Measurements from ENCODE around the gene C10orf90.

C10orf90 gene

GRCh38 chr10:126663328-126663727, 7.2 kb downstream of the C10orf90 start:
- Mint-ChIP-seq H3K4me3 (no peak overlapping the region), H3K27ac (peak overlapping the region; percentile 39), H3K9me3 (no peaks in the 10 kb centered on the region), H3K27me3 (peaks cover 4% of the 10 kb centered on the region), H3K36me3 (ENCODE audit: low read depth) (no peaks in the 10 kb centered on the region), H3K4me1 (peaks cover 6% of the 10 kb centered on the region)
- ATAC-seq (peak; percentile 68), DNase-seq (peak; percentile 9)

- Mint-ChIP-seq H3K4me3 (no peak overlapping the region), H3K27ac (no peak overlapping the region), H3K9me3 (no peaks in the 10 kb centered on the region), H3K27me3 (peaks cover 2% of the 10 kb centered on the region), H3K4me1 (peaks cover 6% of the 10 kb centered on the region), H3K36me3 (ENCODE audit: low read depth) (no peaks in the 10 kb centered on the region)
- ATAC-seq (no peak), DNase-seq (no peak)
Measured at GRCh38 chr10:126661841-126662515, 8.5 kb downstream of the C10orf90 start.

- Mint-ChIP-seq H3K9me3 (no peaks in the 10 kb centered on the region), H3K27ac (no peak overlapping the region), H3K36me3 (ENCODE audit: low read depth) (no peaks in the 10 kb centered on the region), H3K4me3 (no peak overlapping the region), H3K27me3 (peaks cover 2% of the 10 kb centered on the region), H3K4me1 (peaks cover 6% of the 10 kb centered on the region)
- no peak for DNase-seq
- ATAC-seq = no peak
Measured at GRCh38 chr10:126661356-126661755, 9.1 kb downstream of the C10orf90 start.

- DNase-seq (no peak), ATAC-seq (no peak)
- no peak overlapping the region for H3K27ac Mint-ChIP-seq
- H3K36me3 Mint-ChIP-seq (ENCODE audit: low read depth) = no peaks in the 10 kb centered on the region
- H3K27me3 Mint-ChIP-seq = peaks cover 2% of the 10 kb centered on the region
- no peaks in the 10 kb centered on the region for H3K9me3 Mint-ChIP-seq
- no peak overlapping the region for H3K4me3 Mint-ChIP-seq
- peaks cover 6% of the 10 kb centered on the region for H3K4me1 Mint-ChIP-seq
Measured at GRCh38 chr10:126659750-126660149, 10.7 kb downstream of the C10orf90 start.

GRCh38 chr10:126658928-126659327, 11.6 kb downstream of the C10orf90 start:
- no peak overlapping the region for H3K4me3 Mint-ChIP-seq
- no peaks in the 10 kb centered on the region for H3K36me3 Mint-ChIP-seq (ENCODE audit: low read depth)
- no peak overlapping the region for H3K27ac Mint-ChIP-seq
- H3K9me3 Mint-ChIP-seq = no peaks in the 10 kb centered on the region
- peaks cover 2% of the 10 kb centered on the region for H3K27me3 Mint-ChIP-seq
- peaks cover 6% of the 10 kb centered on the region for H3K4me1 Mint-ChIP-seq
- ATAC-seq (no peak), DNase-seq (no peak)

GRCh38 chr10:126654579-126654978, 15.9 kb downstream of the C10orf90 start:
- no peaks in the 10 kb centered on the region for H3K36me3 Mint-ChIP-seq (ENCODE audit: low read depth)
- H3K4me1 Mint-ChIP-seq = no peaks in the 10 kb centered on the region
- no peak overlapping the region for H3K4me3 Mint-ChIP-seq
- ATAC-seq (no peak), DNase-seq (no peak)
- H3K9me3 Mint-ChIP-seq = peaks cover 4% of the 10 kb centered on the region
- no peak overlapping the region for H3K27ac Mint-ChIP-seq
- no peaks in the 10 kb centered on the region for H3K27me3 Mint-ChIP-seq

GRCh38 chr10:126651467-126651866, 19.0 kb downstream of the C10orf90 start:
- Mint-ChIP-seq H3K27me3 (no peaks in the 10 kb centered on the region), H3K4me1 (no peaks in the 10 kb centered on the region), H3K36me3 (ENCODE audit: low read depth) (no peaks in the 10 kb centered on the region), H3K27ac (no peak overlapping the region), H3K9me3 (peaks cover 8% of the 10 kb centered on the region), H3K4me3 (no peak overlapping the region)
- ATAC-seq (no peak), DNase-seq (no peak)

- no peak for DNase-seq
- H3K27ac Mint-ChIP-seq = no peak overlapping the region
- no peak for ATAC-seq
- H3K27me3 Mint-ChIP-seq = no peaks in the 10 kb centered on the region
- no peak overlapping the region for H3K4me3 Mint-ChIP-seq
- peaks cover 8% of the 10 kb centered on the region for H3K9me3 Mint-ChIP-seq
- no peaks in the 10 kb centered on the region for H3K36me3 Mint-ChIP-seq (ENCODE audit: low read depth)
- no peaks in the 10 kb centered on the region for H3K4me1 Mint-ChIP-seq
Measured at GRCh38 chr10:126650161-126650560, 20.3 kb downstream of the C10orf90 start.

- peaks cover 4% of the 10 kb centered on the region for H3K9me3 Mint-ChIP-seq
- ATAC-seq (no peak), DNase-seq (no peak)
- no peaks in the 10 kb centered on the region for H3K27me3 Mint-ChIP-seq
- H3K27ac Mint-ChIP-seq = no peak overlapping the region
- H3K36me3 Mint-ChIP-seq (ENCODE audit: low read depth) = no peaks in the 10 kb centered on the region
- no peak overlapping the region for H3K4me3 Mint-ChIP-seq
- H3K4me1 Mint-ChIP-seq = no peaks in the 10 kb centered on the region
Measured at GRCh38 chr10:126647116-126647515, 23.4 kb downstream of the C10orf90 start.

GRCh38 chr10:126646110-126646509, 24.4 kb downstream of the C10orf90 start:
- H3K9me3 Mint-ChIP-seq = peaks cover 4% of the 10 kb centered on the region
- H3K36me3 Mint-ChIP-seq (ENCODE audit: low read depth) = no peaks in the 10 kb centered on the region
- DNase-seq (no peak), ATAC-seq (no peak)
- H3K4me3 Mint-ChIP-seq = no peak overlapping the region
- H3K27me3 Mint-ChIP-seq = no peaks in the 10 kb centered on the region
- no peaks in the 10 kb centered on the region for H3K4me1 Mint-ChIP-seq
- no peak overlapping the region for H3K27ac Mint-ChIP-seq

- Mint-ChIP-seq H3K4me1 (no peaks in the 10 kb centered on the region), H3K27ac (no peak overlapping the region), H3K36me3 (ENCODE audit: low read depth) (no peaks in the 10 kb centered on the region), H3K27me3 (no peaks in the 10 kb centered on the region), H3K4me3 (no peak overlapping the region), H3K9me3 (no peaks in the 10 kb centered on the region)
- DNase-seq = no peak
- ATAC-seq = no peak
Measured at GRCh38 chr10:126640401-126640800, 30.1 kb downstream of the C10orf90 start.

- Mint-ChIP-seq H3K4me1 (no peaks in the 10 kb centered on the region), H3K36me3 (ENCODE audit: low read depth) (no peaks in the 10 kb centered on the region), H3K9me3 (no peaks in the 10 kb centered on the region), H3K27me3 (no peaks in the 10 kb centered on the region), H3K4me3 (no peak overlapping the region), H3K27ac (no peak overlapping the region)
- no peak for ATAC-seq
- DNase-seq = no peak
Measured at GRCh38 chr10:126639084-126639483, 31.4 kb downstream of the C10orf90 start.

GRCh38 chr10:126638542-126638941, 32.0 kb downstream of the C10orf90 start:
- Mint-ChIP-seq H3K27me3 (no peaks in the 10 kb centered on the region), H3K4me1 (no peaks in the 10 kb centered on the region), H3K9me3 (no peaks in the 10 kb centered on the region), H3K4me3 (no peak overlapping the region), H3K27ac (no peak overlapping the region), H3K36me3 (ENCODE audit: low read depth) (no peaks in the 10 kb centered on the region)
- ATAC-seq (no peak), DNase-seq (no peak)

GRCh38 chr10:126637501-126637900, 33.0 kb downstream of the C10orf90 start:
- H3K36me3 Mint-ChIP-seq (ENCODE audit: low read depth) = no peaks in the 10 kb centered on the region
- H3K4me3 Mint-ChIP-seq = no peak overlapping the region
- H3K4me1 Mint-ChIP-seq = no peaks in the 10 kb centered on the region
- no peaks in the 10 kb centered on the region for H3K9me3 Mint-ChIP-seq
- H3K27ac Mint-ChIP-seq = no peak overlapping the region
- H3K27me3 Mint-ChIP-seq = no peaks in the 10 kb centered on the region
- no peak for ATAC-seq
- DNase-seq = no peak

GRCh38 chr10:126634911-126635310, 35.6 kb downstream of the C10orf90 start:
- Mint-ChIP-seq H3K27ac (no peak overlapping the region), H3K27me3 (no peaks in the 10 kb centered on the region), H3K36me3 (ENCODE audit: low read depth) (no peaks in the 10 kb centered on the region), H3K4me3 (no peak overlapping the region), H3K4me1 (no peaks in the 10 kb centered on the region), H3K9me3 (no peaks in the 10 kb centered on the region)
- ATAC-seq = no peak
- DNase-seq = no peak

GRCh38 chr10:126634347-126634746, 36.1 kb downstream of the C10orf90 start:
- no peak for ATAC-seq
- Mint-ChIP-seq H3K27ac (no peak overlapping the region), H3K36me3 (ENCODE audit: low read depth) (no peaks in the 10 kb centered on the region)

More at GRCh38 chr10:126634347-126634746, 36.1 kb downstream of the C10orf90 start:
- no peaks in the 10 kb centered on the region for H3K4me1 Mint-ChIP-seq
- no peaks in the 10 kb centered on the region for H3K9me3 Mint-ChIP-seq
- no peaks in the 10 kb centered on the region for H3K27me3 Mint-ChIP-seq
- DNase-seq = no peak
- H3K4me3 Mint-ChIP-seq = no peak overlapping the region
